OCI-LY1 (cell line): ENCODE data around the gene EPAS1.

Experiments
- EZH2 ChIP-seq: fragments of 200-600 bp; sonication (generic), shearing (Covaris generic); IDR thresholded peaks from 2 replicates; pipeline ENCODE4 v1.8.0; 2017; ENCODE audit warnings: borderline replicate concordance, mixed run types, mild to moderate bottlenecking, antibody characterized with exemption, low read length, moderate library complexity, mixed read lengths
- TF ChIP-seq, protein P1 (sequence below): fragments of 200-600 bp; sonication (generic), shearing (Covaris generic); IDR thresholded peaks from 2 replicates; pipeline ENCODE4 v1.5.1; 2017; ENCODE audit warnings: mild to moderate bottlenecking, antibody characterized with exemption, low read length, moderate library complexity, mixed read lengths

- TF ChIP-seq, protein P1, sequence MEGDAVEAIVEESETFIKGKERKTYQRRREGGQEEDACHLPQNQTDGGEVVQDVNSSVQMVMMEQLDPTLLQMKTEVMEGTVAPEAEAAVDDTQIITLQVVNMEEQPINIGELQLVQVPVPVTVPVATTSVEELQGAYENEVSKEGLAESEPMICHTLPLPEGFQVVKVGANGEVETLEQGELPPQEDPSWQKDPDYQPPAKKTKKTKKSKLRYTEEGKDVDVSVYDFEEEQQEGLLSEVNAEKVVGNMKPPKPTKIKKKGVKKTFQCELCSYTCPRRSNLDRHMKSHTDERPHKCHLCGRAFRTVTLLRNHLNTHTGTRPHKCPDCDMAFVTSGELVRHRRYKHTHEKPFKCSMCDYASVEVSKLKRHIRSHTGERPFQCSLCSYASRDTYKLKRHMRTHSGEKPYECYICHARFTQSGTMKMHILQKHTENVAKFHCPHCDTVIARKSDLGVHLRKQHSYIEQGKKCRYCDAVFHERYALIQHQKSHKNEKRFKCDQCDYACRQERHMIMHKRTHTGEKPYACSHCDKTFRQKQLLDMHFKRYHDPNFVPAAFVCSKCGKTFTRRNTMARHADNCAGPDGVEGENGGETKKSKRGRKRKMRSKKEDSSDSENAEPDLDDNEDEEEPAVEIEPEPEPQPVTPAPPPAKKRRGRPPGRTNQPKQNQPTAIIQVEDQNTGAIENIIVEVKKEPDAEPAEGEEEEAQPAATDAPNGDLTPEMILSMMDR = no peak
- no peak for TF ChIP-seq EZH2
Measured at GRCh38 chr2:46363535-46364170, 66.4 kb downstream of the EPAS1 start.
